Stimulated activated CD4-positive, alpha-beta T cell treated with anti-CD3 and anti-CD28 coated beads, Interleukin-15, amount 100 ng/mL, for 24 hours (primary cell): ENCODE results near the gene RTN4IP1.
"Not testable (repeated sequence)": the region's sequence is repeated elsewhere in the genome, so short reads cannot be mapped to it uniquely, and the experiment has no call there.

Source experiments
- DNase-seq: peaks from one replicate; pipeline ENCODE4 v3.0.0-alpha.2; 2020

Gene RTN4IP1

DNA sequence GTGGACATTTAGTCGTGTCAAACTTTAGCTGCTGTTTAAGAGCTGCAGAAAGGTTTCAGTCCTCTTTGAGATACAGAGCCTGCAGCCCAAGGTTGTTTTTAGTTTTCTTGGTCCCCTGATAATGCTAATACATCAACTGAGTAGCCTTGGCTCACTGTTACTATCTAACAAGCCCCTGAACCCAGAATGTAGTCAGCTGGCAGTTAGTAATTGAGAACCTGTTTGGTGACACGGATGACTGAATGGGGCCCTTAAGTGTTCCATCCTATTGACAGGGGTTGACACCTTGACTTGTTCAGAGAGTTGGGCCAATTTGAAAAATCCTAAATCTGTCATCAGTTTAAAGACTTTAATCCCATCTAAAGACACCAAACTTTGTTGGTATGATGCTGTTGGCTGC lies 2.8 kb downstream of the RTN4IP1 start:
- no peak for DNase-seq

DNA sequence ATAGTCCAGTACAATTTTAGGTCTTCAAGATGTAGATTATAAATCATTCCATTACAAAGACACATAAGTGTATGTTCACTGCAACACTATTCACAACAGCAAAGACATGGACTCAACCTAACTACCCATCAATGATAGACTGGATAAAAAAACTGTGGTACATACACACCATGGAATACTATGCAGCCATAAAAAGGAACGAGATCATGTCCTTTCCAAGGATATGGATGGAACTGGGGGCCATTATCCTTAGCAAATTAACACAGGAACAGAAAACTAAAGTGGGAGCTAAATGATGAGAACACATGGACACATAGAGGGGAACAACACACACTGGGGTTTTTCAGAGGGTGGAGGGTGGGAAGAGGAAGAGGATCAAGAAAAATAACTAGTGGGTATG lies 6.3 kb downstream of the RTN4IP1 start:
- DNase-seq = no peak

DNA sequence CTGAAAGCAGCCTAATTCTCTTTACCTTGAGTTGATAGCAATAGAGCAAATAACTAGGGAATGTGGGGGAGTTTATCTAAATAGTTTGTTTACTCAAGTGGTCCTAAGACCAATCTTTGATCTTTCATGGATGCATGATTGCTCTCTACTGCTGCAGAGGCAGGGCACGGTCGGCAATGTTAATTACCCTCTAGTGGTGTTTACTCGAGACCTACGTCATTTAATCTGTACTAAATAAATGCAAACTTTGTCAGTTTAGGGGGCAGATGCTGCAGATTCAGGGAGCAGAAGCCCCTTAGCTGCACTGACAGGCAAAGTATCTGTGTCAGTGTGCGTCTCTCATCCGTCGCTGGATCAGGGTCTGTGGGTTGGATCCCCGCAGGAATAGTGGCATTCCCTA lies 6.9 kb downstream of the RTN4IP1 start:
- DNase-seq = no peak

DNA sequence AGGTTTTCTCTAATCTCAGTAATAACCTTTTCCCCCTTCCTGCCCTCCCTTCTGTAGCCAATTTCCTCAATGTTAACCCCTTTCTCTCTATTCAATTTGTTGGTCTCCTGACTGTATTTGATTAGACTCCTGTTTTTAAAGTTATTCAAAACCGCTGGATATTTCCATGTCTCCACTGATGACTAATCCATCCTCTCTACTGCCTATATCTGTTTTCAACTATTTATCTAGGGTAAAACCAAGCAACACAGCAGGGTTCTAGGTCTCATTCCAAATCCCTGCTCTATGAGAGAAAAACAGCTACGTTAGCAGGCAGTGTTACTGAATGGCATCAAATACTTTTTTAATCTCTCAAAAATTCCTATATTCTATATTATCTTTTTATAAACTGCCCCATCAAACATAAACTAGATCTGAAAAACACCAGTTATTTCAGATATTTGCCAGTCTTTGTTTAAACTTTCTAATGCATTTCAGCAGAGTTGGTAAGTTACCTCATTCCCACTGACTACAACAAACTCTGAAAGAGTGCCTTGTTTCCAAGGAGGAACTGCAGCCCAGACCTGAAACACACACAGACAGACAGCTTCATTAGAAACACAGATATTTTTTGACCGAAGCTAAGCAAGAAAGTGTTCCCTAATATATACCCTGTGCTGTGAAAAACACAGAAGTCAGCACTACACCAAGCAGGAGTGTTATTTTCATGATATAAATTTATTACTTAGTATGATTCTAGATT lies 8.2 kb downstream of the RTN4IP1 start:
- no peak for DNase-seq

DNA sequence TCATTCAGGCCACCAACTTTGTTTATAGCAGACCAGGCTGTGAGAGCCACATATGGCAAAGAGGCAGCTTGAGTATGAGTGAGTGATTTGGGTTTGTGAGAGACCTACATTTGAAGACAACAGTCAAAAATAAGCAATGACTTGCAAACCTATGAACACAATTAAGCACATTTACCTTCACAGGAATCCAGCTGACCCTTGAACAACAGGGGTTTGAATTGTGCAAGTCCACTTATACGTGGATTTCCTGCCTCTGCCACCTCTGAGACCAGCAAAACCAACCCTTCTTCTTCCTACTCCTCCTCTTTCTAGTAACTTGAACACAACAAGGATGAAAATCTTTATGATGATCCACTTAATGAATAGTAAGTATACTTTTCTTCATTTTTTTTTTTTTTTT lies 10.1 kb downstream of the RTN4IP1 start:
- DNase-seq = no peak

DNA sequence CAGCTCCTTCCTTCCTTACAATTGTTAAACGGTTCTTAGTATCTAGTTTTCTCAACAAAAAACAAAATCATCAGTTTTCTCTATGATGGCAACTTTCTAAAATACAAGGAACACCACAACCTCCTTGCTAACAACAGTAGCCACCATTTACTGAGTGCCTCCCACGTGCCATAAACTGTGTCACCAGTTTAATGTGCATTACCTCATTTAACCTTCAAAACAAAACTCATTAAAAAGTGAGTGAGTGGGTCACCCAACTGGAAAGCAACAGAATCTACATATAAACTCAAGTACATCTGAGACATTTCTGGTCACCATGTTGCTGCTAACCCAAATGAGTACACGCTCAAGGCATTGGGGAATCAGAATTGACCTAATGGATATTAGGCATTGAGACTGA lies 11.0 kb downstream of the RTN4IP1 start:
- DNase-seq = no peak

DNA sequence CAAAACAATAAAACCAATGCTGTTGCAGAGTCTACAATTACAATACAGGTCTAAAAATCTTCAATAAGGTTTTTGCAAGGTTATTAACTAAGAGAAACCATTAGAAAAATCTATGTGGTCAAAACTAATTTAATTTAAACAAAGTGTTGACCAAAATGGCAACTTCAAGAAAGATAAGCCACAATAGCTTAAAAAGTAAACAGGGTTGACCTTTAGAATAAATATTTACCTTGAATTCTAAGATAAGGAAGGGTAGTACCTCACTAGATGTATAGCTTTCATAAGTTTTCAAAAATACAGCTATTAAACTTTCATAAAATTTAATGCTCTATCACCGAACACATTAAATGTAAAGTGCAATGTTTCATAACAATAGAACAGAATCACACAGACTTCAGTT lies 11.4 kb downstream of the RTN4IP1 start:
- DNase-seq = no peak

DNA sequence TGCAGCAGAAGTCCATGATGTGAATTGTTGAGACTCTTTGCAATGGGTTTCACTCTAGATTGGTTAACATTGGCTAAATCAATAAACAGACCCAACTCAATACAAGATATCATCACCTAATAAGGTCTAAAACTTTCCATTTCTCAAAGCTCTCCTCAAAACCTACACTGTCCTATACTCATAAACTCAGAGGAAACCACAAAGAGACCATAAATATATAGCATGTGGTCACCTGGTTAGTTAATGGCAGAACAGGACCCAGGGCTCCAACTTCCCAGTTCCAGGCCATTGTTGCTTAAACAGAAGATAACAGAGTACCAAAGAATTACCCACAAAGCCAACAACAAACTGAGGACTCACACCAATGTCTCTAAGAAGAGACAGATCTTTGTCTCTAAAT lies 12.0 kb downstream of the RTN4IP1 start:
- no peak for DNase-seq

DNA sequence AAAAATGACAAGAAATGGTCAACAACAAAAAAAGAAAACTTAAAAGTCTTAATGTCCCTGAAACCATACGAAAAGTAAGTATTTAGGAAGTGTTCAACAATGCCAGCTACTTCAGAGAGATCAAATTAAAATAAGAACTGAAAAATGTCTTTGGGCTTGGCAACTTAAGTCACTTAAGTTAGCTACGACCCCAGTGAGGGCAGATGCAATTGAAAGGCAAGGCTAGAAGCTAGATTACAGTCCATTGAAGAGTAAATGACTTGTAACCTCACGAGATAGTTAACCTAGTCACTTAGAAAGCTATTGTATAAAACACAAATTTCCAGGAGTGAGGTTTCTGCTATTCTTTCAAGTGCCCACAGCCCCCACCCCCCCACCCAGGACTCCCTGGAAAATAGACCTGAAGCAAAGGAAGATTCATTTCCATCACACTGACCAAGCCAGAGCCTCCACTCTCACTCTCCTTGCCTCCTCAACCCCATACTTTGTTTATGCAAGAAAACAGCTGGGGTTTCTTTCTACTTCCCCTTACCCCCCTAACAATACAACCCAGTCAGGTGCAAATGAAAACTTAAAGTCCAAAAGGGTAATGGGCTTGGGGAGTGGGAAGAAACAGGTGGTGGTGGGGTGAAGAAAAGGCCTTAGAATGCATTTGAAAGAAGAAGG lies 14.6 kb downstream of the RTN4IP1 start:
- DNase-seq = no peak

DNA sequence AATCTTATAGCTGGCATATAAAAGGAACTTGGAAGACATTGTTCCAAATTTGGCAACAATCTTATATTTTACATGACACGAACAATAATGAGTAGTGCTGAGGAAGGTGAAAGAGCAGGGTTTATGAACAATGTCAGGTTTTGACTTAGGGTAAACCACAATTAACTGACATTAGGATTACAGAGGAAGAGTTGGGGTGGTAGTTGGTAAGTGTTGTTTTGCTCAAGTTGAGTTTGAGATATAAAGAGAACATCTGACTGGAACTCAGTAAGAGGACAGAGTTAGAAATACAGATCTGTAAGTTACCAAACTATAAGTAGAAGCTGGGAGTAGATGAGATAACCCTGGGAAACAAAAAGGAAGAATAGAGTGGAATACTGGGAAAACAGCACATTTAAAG lies 15.1 kb downstream of the RTN4IP1 start:
- no peak for DNase-seq

DNA sequence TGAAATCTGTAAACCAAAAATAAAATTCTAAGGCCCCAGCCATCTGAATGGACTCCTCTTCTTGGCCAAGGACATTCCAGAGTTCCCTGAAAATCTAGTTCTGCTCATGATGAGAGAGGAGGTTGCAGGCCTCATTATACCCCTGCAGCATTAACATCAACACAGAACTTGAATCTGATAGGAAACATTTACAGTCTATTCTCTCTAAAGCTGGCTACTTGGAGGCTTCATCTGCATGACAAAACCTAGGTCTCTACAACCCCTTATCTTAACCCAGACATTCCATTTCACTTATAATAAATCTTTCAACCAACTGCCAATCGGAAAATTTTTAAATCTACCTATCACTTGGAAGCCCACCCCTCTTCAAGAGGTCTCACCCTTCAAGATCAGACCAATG lies 15.7 kb downstream of the RTN4IP1 start:
- no peak for DNase-seq

DNA sequence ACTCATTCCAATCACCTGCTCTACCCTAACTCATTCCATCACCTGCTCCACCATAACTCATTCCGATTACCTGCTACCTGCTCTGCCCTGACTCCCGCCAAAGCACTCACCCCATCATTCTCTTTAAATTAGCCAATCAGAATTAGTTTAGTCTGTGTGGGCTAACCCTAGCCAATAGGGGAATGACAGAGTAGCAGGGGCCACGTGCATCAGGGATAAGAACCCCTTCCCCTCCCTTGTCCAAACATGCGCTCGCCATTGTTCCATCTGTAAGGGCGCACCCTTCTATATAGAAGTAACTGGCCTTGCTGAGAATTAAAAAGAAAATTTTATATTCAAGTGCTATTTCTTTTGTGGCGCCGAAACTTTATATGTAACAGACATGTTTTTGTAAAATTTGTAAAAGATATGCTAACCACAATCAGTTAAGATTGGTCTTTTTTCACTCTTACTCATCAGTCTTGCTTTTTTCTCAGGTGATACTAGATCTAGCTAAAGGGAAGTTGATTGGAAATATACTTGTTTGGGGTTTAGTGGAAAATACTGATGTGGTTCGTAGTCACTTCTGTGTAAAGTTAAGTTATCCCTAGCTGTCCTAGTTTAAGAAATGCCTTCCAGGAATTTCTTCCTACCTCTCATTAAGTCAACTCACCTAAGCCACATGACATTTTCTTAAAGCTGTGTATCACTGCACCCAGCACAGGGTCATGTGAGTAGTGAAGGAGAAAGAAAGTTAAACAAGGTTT lies 16.5 kb downstream of the RTN4IP1 start:
- DNase-seq = peak; percentile 6

DNA sequence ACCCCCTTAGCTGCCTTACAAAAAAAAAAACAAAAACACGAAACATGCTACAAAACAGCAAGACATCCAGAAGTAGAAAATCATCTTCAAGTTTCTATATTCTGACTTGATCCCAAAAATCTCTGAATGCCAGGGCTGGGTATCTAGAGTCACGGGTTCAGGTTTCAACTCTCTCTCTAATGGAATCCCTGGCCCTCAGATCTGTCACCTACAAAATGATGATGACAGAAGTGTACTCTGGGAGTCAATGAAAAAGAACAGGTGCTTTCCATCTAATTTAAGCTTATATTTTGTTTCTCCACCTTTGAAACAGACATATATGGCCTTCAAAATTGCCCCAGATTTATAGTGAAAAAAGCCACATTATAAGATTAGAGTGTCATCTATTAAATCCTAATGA lies 18.3 kb downstream of the RTN4IP1 start:
- DNase-seq = no peak

DNA sequence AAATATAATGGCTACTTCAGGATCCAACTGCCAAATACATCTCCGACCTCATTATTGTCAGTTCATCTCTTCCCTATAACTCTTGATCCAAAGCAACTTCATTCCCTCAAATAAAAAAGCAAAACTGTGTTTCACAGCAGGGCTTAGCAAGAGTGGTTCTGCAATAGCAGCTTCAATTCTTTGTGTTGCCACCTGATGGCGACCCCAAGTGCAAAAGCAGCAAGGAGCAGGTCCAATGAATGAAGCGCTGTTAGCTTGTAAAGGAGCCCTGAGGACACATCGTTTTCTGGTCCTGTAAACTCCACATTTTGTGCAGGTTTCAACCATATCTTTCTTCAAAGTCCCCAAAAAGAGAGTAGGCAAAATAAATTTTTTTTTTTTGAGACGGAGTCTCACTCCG lies 19.6 kb downstream of the RTN4IP1 start:
- peak; percentile 18 for DNase-seq

DNA sequence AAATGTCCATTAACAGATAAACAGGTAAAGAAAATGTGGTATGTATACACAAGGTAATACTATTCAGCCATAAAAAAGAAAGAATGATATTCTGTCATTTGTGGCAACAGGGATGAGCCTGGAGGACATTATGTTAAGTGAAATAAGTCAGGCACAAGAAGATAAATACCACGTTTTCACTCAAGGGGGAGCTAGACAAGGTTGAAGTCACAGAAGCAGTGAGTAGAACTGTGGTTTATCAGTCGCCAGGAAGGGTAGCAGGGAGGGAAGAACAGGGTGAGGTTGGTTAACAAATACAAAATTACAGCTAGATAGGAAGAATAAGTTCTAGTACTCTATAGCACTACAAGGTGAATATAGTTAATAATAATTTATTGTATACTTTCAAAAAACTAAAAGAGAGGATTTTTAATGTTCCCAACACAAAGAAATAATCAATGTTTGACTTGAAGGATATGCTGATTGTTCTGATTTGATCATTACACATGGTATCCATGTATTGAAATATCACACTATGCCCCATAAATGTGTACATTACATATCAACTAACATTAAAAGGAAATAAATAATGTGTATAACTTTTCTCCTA lies 21.1 kb downstream of the RTN4IP1 start:
- peak; percentile 9 for DNase-seq

DNA sequence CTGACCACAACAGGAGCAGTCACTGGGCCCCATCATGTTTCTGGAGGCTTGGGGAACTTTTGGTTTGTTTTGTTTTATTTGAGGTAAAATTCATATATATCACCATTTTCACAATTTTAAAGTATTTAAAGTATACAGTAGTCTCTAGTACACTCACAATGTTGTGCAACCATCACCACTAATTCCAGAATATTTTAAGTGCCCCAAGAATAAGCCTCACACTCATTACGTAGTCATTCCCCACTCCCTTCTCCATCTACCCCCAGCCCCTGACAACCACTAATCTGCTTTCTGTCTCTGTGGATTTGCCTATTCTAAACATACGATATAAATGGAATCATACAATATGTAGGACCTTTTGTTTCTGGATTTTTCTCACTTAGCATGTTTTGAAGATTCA lies 29.0 kb downstream of the RTN4IP1 start:
- DNase-seq = no peak

DNA sequence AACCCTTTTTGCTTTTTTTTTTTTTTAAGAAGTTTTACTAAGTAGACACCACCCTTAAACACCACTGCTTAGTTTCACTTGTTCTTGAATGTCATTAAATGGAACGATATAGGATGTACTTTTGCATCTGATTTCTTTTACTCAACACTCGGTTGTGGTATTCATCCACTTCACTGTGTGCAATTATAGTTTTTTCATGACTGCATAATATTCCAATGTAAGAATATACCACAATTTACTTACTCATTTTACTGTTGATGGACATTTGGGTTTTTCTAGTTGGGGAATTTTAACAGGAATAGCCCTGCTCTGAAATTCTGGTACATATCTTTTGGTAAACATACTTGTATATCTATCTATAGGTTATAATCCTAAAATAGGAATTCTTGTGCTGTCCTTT lies 29.9 kb downstream of the RTN4IP1 start:
- DNase-seq = no peak

DNA sequence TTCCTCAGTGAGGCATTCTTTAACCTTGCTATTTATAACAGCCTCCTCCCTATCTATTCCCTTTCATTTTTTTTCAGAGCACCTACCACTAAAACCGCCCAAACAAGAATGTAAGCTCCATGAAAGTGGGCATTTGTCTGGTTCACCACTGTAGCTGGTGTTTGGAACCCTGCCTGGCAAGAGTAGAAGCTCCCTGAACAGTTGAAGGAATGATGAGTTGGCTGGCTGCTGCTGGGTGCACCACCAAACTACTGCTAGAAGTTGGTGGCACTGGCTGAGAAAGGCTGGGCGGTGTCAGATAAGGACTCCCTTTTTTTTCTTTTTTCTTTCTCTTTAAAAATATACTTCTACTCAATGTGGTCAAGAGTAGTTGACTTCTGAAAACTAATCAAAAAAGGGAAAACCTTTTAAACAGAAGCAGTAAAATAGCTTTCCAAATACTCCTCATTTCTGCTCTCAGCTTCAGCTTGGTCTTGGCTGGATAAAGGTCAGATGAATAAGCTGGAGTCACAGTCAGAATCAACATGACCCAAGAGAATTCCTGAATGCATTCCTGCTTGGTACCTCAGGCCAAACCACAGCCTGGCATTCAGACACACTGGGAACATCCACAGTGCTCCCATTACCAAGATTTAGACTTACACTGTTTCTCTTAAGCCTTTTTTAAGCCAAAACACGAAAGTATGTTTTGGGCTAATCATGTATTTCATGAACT lies 38.0 kb downstream of the RTN4IP1 start:
- DNase-seq = no peak

DNA sequence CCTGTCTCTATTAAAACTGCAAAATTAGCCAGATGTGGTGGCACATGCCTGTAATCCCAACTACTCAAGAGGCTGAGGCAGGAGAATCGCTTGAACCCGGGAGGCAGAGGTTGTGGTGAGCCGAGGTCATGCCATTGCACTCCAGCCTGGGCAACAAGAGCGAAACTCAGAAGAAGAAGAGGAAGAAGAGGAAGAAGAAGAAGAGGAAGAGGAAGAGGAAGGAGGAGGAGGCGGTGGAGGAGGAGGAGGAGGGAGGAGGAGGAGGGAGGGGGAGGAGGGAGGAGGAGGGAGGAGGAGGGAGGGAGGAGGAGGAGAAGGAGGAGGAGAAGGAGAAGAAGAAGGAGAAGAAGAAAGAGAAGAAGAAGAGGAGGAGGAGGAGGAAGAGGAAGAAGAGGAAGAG lies 40.4 kb downstream of the RTN4IP1 start:
- DNase-seq = not testable (repeated sequence)

DNA sequence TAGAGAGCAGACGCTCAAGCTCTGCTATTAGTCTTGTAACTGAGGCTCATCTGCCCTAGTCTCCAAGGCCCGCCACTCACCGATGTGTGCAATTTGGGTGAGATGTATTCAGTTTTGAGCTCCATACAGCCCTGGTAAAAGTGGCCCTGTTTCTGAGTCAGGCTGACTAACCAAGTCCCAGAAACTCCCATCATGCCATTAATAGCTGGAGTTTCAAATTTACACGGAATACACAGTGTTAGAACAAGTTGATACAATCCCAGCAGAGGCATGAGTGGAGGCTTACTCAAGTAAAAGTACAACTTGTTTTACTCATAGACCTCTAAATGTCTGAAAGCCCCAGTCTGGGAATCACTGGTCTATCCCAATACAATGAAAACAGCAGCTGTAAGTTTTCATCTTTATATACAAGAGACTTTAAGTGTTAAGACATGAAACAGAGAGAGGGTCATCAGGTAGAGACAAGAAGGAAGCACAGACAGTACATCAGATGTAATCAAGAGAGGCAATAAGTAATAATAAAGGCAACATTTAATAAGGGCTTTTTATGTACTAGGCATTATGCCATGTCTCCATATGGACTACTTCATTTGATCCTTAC lies 42.4 kb downstream of the RTN4IP1 start:
- no peak for DNase-seq

DNA sequence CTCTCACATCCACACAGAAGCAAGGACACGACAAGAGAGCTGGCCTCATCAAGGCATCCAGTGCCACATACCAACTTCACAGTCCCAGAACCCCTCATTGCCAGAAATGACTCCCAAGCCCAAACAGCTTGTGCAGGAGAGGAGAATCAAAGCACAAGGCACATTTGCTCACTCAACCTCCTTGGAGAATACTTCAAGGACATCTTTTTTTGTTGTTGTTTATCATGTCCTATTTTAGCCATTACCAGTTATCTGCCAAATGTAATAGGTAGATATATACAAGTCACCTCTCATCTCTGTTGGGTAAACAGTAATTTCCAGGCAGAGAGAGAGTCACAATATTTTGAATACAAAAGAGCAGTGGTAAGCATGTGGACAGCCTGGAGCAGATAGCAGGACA lies 47.8 kb downstream of the RTN4IP1 start:
- no peak for DNase-seq

DNA sequence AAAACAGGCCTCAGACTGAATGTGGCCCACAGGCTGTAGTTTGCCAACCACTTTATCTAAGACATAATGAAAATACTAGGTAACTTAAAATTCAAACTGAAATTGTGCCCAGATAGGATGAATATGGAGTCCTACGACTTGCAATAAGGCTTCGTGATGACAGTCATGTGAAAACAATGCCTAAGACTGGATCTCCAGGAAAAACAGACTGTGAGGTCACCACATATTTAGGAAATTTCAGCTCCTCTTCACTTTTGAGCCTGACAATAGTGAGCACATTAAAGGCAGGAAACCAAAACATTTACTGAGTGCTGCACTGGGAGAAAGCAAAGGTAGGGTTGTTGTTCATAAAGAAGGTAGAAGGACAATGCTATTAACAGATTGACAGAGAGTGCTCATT lies 50.0 kb downstream of the RTN4IP1 start:
- DNase-seq = no peak
